ENCODE results near the gene HS3ST3A1.
"Not testable (repeated sequence)": the region's sequence is repeated elsewhere in the genome, so short reads cannot be mapped to it uniquely, and the experiment has no call there.

The HS3ST3A1 gene

GRCh38 chr17:13569398-13570123 lies 32.2 kb downstream of the HS3ST3A1 start:
- DNase-seq: no peak

- no peak for DNase-seq
Observed at GRCh38 chr17:13568582-13569397, 32.9 kb downstream of the HS3ST3A1 start.

DNA sequence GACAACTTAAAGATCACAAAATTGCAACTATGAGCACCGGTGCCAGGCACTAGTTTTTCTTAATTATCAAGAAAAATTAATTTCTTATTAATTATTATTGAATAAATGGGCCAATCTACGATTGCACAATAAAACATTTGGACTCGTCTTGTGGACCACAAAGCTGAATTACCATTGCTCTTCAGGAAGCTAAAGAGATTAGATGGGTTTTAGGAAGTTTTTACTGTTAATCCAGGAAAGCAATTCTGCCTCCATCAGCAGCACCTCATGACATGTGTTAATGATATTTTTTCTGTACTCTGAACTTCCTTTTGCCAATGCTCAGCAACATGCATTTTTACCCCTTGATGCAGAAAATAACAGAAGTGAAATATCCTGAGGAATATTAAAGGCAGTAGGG lies 37.9 kb downstream of the HS3ST3A1 start:
- no peak for DNase-seq

DNA sequence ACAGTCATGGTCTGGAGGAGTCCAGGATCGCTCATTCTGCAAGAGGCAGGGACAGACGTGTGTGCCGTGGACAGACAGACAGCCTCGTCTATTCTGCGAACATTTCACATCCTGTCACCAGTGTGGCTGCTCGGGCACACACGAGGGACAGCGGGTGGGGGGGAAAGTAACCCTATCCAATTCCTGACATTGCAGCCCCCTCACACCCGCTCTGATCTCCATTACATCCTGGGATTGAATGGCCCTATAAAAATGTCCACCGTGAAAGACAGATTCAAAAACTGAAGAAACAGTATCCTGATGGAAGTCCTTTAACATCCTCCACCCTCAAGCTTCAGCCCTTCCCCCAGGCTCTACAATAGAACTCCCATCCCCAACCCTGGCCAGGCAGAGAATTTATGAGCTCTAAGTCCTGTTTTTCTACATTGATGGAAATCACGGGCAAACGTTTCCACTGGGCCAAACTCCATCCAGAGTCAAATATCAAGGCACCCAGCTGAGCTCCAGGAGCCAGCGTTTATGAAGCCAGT lies 39.4 kb downstream of the HS3ST3A1 start:
- no peak for DNase-seq

DNA sequence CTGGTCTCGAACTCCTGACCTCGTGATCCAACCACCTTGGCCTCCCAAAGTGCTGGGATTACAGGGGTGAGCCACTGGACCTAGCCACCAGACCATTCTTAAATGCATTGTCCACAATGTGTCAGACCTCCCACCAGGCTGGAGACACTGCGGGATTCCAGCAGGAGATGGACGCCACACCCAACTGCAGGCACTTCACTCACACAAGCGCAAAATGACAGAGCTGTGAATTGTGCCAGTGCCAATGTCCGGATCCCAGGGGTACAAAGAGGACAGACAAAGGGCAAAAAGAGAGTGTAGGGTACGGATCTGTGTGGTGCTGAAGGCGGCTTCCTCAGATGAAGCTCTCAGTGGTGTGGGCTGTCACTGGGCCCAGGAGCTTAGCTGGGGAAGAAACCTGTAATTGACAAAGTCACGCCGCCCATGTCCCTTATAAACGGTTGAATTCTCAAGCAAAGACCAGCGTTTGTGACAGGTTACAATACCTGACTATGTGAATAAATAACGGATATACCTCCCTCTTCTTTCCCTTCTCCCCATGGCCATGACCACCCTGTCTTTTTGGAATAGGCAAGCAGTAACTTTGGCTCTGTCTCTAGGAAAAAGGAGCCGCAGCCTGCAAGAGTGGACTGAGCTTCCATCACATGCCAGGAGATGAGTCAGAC lies 40.0 kb downstream of the HS3ST3A1 start:
- DNase-seq: no peak

DNA sequence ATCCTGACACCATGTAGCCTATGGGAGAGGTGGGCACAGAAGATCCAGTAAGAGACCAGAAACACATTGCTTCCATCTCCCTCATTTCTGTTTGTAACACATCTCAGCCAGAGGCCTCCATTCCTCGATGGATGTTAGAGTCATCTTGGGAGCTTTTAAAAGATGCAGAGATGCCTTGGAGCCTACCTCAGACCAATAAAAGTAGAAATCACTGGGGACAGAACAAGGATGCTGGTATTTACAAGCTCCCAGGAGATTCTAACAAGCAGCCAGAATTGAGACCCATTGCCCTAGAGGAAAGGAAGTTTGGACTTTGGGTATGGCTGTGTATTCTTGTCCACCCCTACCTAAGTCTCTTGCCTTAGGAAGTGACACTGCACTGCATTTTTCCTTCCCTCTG lies 40.8 kb downstream of the HS3ST3A1 start:
- no peak for DNase-seq

- no peak for DNase-seq
Observed at GRCh38 chr17:13558588-13558987, 43.1 kb downstream of the HS3ST3A1 start.

- DNase-seq: no peak
Observed at GRCh38 chr17:13557077-13557476, 44.7 kb downstream of the HS3ST3A1 start.

- DNase-seq: no peak
Observed at GRCh38 chr17:13554231-13554630, 47.5 kb downstream of the HS3ST3A1 start.

DNA sequence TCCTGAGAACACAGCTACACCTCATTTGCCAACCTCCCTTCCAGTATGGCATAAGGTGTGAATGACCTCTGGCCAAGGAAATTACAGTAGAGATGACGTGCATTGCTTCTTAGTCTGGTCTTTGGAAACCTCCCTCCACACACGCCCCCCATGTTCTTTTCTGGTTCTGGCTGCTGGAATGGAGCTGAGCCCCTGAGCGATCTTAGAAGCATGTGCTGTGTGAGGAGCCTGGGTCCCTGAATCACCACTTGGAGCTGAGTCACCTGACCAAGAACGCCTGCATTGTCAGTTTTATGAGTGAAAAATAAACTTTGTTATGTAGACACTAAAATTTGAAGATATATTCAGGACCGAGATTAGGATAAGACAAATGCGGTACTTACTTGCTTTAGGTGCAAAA lies 51.4 kb downstream of the HS3ST3A1 start:
- no peak for DNase-seq

DNA sequence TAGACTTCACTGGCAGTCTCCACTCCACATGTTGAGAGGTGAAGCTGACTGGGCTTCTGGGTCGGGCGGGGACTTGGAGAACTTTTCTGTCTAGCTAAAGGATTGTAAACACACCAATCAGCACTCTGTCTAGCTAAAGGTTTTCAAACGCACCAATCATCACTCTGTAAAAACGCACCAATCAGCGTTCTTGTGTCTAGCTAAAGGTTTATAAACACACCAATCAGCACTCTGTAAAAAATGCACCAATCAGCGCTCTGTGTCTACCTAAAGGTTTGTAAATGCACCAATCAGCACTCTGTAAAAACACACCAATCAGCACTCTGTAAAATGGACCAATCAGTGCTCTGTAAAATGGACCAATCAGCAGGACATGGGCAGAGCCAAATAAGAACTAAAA lies 53.2 kb downstream of the HS3ST3A1 start:
- DNase-seq: not testable (repeated sequence)

- no peak for DNase-seq
Observed at GRCh38 chr17:13546851-13547250, 54.9 kb downstream of the HS3ST3A1 start.

- DNase-seq: no peak
Observed at GRCh38 chr17:13545941-13546340, 55.8 kb downstream of the HS3ST3A1 start.

DNA sequence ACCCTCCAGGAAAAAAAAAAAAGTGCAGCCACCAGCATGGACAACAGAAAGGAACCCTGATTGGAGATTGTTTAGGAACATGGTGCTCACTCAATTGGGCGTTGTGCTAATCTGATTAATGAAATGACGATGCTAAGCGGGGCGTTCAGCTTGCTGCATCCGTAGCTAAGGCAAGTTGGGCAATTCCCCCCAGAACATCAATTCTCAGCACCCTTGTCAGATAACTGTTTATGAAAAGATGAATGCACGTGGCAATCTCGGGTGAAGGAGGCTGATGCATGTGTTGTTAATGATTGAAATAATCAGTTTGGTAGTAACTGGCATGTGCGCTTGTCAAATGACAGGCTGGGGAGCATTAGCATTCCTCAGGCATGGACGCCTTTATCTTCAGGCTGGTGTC lies 57.0 kb downstream of the HS3ST3A1 start:
- DNase-seq: no peak

- DNase-seq: no peak
Observed at GRCh38 chr17:13544292-13544691, 57.4 kb downstream of the HS3ST3A1 start.

DNA sequence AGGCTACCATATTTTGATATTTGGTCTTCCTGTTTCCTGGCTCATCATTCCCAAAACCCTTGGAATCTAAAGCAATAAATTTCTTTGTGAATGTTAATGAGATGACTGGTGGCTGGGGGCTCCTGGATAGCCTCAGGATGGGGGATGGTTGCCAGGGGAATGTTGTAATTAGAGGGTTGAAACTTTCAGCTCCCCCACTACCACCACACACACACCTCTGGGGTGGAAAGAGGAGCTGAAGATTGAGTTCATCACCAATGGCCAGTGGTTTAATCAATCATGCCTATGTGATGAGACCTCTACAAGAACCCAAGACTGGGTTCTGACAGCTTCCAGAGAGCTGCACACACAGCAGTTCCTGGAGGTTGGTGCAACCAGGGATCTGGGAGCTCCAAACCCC lies 59.1 kb downstream of the HS3ST3A1 start:
- no peak for DNase-seq

DNA sequence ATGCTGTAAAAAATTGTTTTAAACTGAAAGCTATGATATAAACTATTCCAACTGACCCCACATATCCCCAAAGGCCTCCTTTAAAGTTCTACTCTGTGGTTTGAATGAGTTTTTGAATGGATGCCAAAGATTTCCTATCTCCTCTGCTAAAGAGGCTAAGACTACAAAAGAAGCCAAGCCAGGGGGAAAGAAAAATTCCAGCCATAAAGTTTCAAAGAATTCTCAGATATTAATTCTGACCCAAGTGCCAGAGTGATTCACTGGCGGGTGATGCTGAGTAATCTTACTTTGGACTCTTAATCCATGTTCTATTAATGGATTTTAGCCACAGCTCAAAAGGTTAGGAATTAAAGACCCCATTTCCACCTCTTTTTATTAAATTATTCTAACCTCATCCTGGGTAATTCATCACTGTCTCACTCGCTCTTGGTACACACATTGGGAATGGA lies 60.7 kb downstream of the HS3ST3A1 start:
- DNase-seq: no peak

GRCh38 chr17:13540546-13540945 lies 61.2 kb downstream of the HS3ST3A1 start:
- no peak for DNase-seq

DNA sequence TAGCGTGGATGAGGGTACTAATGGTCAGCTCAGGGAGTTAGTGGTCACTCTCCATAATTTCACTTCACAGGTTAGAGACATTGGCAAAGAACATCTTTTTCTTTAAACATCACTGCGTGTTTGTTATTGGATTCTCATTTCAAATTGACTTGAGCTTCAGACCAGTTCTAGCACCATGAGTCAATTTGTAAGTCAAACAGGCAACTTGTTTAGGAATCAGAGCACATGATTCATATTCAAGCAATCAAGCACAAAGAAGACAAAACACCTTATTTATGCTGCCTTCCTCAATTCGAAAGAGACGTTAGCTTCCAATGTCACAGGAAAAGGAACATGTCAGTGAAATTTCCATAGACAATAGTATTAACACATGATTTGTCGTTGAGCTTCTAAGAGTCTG lies 62.3 kb downstream of the HS3ST3A1 start:
- DNase-seq: no peak

- no peak for DNase-seq
Observed at GRCh38 chr17:13538841-13539411, 62.8 kb downstream of the HS3ST3A1 start.

GRCh38 chr17:13537871-13538643 lies 63.7 kb downstream of the HS3ST3A1 start:
- no peak for DNase-seq

DNA sequence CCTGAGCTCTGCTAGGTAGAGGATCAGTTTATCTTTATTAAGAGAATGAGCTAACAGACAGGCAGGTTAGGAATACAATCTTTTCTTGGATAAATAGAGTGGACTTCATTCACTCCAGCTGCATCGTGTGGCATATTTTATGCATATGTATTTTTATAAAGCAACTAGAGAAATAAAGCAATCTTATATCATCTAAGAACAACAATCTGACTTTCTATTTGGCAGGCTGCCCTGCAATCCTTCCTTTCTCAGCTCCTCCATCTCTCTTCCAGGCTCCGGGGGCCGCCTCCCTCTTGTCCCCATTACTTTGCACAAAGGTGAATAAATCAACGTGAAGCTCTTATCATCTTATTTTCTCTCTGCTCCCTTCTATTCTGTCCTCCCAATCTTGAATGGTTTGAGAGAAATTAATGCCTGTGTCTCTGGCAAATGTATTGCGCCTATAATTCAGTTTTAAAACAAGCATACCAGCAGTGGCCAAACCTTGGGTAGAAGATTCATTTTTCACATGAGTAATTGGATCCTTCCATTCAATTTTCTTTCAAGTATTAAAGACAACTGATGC lies 64.5 kb downstream of the HS3ST3A1 start:
- DNase-seq: no peak
